WI38 (cell line): ENCODE data around the gene ABCF3.

Experiments
- H3K4me3 ChIP-seq: 2 replicates; pipeline ENCODE4 v1.5.1; 2011; ENCODE audit warnings: low read depth, mild to moderate bottlenecking, control low read depth, low read length
- CTCF ChIP-seq: IDR thresholded peaks from 2 replicates; pipeline ENCODE4 v1.5.1; 2012; ENCODE audit warnings: low read depth, mild to moderate bottlenecking, control low read depth, low read length

The ABCF3 gene

GRCh38 chr3:184233127-184233843, 47.3 kb downstream of the ABCF3 start:
- no peak overlapping the region for H3K4me3 ChIP-seq
- no peak for TF ChIP-seq CTCF

GRCh38 chr3:184234224-184234623, 48.2 kb downstream of the ABCF3 start:
- no peak for TF ChIP-seq CTCF
- no peak overlapping the region for H3K4me3 ChIP-seq

- no peak overlapping the region for H3K4me3 ChIP-seq
- TF ChIP-seq CTCF = no peak
Observed at GRCh38 chr3:184234671-184235380, 48.8 kb downstream of the ABCF3 start.

GRCh38 chr3:184235381-184236032, 49.5 kb downstream of the ABCF3 start:
- TF ChIP-seq CTCF = no peak
- no peak overlapping the region for H3K4me3 ChIP-seq

- no peak overlapping the region for H3K4me3 ChIP-seq
- TF ChIP-seq CTCF = no peak
Observed at GRCh38 chr3:184236033-184236410, 50.0 kb downstream of the ABCF3 start.

- H3K4me3 ChIP-seq = no peak overlapping the region
- no peak for TF ChIP-seq CTCF
Observed at GRCh38 chr3:184236636-184237035, 50.6 kb downstream of the ABCF3 start.

GRCh38 chr3:184237211-184237610, 51.2 kb downstream of the ABCF3 start:
- TF ChIP-seq CTCF = no peak
- H3K4me3 ChIP-seq = no peak overlapping the region
